ENCODE results near the gene NHLH2.

DNA sequence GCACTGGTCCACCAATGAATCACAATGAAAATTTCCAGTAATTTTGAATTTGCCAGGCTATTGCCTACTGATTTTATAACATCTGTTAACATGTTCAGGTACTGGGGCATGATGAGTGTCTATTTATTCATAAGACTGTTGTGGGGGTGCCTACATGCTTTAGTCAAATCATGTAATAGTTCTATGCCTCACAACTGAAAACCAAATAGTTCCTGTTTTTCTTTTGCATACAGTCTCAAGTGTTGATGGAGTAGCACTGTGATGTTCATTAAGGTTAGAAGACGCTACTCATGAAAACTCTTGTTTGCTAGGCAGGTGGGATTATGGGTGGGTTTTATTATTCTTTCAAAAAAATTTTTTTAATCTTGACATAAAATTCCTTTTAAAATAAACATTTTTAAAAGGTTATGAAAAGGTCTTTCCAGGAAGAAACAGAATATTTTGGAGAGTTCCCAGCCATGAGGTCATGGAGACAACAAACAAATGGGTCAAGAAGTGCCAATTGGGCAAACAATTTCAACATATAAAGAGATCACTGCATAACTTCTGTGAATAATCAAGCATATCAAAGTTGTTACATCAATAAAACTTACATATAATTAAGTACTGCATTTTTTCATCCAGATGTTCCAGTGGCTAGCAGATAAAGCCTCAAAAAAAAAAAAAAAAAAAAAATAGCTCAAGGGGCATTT lies 40.2 kb upstream of the NHLH2 start:
- no peak for TF ChIP-seq CTCF (IDR thresholded peaks at IDR 0.05; ENCODE audit: insufficient read depth, low read depth, low read length)
- no peak for TF ChIP-seq EZH2 (IDR thresholded peaks at IDR 0.05; ENCODE audit: insufficient read depth, low read length)
